Bronchial smooth muscle cell (primary cell): Measurements from ENCODE around the gene NNT. TPM values are rescaled to one million over a fixed set of nuclear protein-coding genes. Genes with fewer than 3 reads are reported as not detected.

Experiments used
- total RNA-seq: library from RNA; depleted of rRNA; stranded (reverse); fragments of >200 nt; gene quantifications from 2 replicates; pipeline ENCODE4 v1.2.1, GENCODE V29; 2014

NNT gene
- 61.6 and 84.8 TPM in 2 replicates for total RNA-seq

GRCh38 chr5:43602461-43603343 is at the start of gene NNT:
Gene NNT, plus strand, starts transcription at chr5:43603180. Its CDS starts 6,016 bp downstream, at chr5:43609196.

DNA sequence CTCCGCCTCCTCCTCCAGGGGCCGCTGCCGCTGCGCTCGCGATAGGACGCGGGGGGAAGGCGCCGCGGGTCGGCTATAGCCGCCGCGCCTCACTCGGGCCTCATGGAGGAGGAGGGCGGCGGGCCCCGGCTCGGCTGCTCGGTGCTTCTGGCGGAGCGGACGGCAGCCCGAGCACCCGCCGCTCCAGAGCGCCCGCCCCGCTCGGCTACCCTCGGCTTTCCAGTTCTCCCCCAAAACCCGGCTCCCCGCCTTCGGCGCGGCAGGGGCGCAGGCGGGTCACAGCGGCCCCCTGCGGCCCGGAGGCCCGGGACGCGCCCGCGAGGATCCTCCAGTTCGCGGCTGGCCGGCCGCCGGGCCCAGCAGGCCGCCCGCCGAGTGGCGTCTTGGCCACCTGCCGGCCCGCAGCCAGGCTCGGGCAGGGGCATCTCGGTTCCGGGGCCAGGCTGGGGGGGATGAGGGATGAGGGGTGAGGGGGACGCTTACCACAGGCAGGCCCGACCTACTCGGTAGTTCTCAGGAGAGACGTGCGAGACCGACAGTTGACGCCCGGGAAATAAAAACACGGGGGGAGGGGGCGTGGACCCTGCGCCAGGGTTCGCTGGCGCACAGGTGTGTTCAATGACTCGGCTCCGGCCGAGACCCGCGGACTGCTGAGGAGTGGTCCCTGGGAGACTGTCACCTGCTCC is 46.0 kb upstream of the NNT start, which contains the start of gene PAIP1:
PAIP1 (minus strand) TSS at position 221 of the 686 bp plus-strand sequence. CDS start 231 bp downstream, outside the sequence.

Other genes starting within 250 kb of the NNT start
- gene CCL28, start 190.8 kb upstream of the NNT start, total RNA-seq = 0.94 and 1.4 TPM in 2 replicates
- 12.8 and 17.5 TPM in 2 replicates for gene TMEM267, start 119.3 kb upstream of the NNT start, total RNA-seq
- gene C5orf34, start 88.0 kb upstream of the NNT start, total RNA-seq = 1.1 and 1.9 TPM in 2 replicates
- gene PAIP1, start 46.1 kb upstream of the NNT start, total RNA-seq = 29.0 and 44.8 TPM in 2 replicates